SK-N-SH treated with all-trans-retinoic acid at 6 μM for 48 hours (cell line): Measurements from ENCODE around the gene TEAD3.

Source experiments
- BACH2 ChIP-seq: fragments of 250-450 bp; sonication (Bioruptor Pico); IDR thresholded peaks from 2 replicates; pipeline ENCODE4 v1.9.0; 2021; ENCODE audit warnings: mild to moderate bottlenecking, borderline replicate concordance
- CSDC2 ChIP-seq: fragments of 250-450 bp; sonication (Bioruptor Pico); IDR thresholded peaks from 2 replicates; pipeline ENCODE4 v1.5.0; 2020; ENCODE audit warnings: mild to moderate bottlenecking, moderate library complexity
- GLIS3 ChIP-seq: fragments of 250-450 bp; sonication (Bioruptor Pico); IDR thresholded peaks from 2 replicates; pipeline ENCODE4 v1.5.0; 2020; ENCODE audit warnings: mild to moderate bottlenecking, moderate library complexity
- OSR1 ChIP-seq: fragments of 250-450 bp; sonication (Bioruptor Pico); IDR thresholded peaks from 2 replicates; pipeline ENCODE4 v1.8.0; 2022; ENCODE audit warnings: moderate library complexity, mild to moderate bottlenecking, inconsistent platforms
- RARB ChIP-seq: fragments of 250-450 bp; sonication (Bioruptor Pico); IDR thresholded peaks from 2 replicates; pipeline ENCODE4 v1.8.0; 2021; ENCODE audit warnings: mild to moderate bottlenecking, moderate library complexity
- TCF4 ChIP-seq: fragments of 250-450 bp; sonication (Bioruptor Pico); IDR thresholded peaks from 2 replicates; pipeline ENCODE4 v1.8.0; 2021; ENCODE audit warnings: mild to moderate bottlenecking, moderate library complexity, borderline replicate concordance
- ZNF8 ChIP-seq: fragments of 450-650 bp; formaldehyde crosslinking; IDR thresholded peaks from 2 replicates; pipeline ENCODE4 v1.5.0; 2020; ENCODE audit warnings: mild to moderate bottlenecking, moderate library complexity
- TF ChIP-seq, protein P1 (sequence below): fragments of 250-450 bp; sonication (Bioruptor Pico); IDR thresholded peaks from 2 replicates; pipeline ENCODE4 v1.8.0; 2020; ENCODE audit warnings: mild to moderate bottlenecking, moderate library complexity, borderline replicate concordance
- TF ChIP-seq, protein P2 (sequence below): fragments of 250-450 bp; sonication (Bioruptor Pico); IDR thresholded peaks from 2 replicates; pipeline ENCODE4 v1.8.0; 2021; ENCODE audit warnings: low read depth, mild to moderate bottlenecking, moderate library complexity, borderline replicate concordance

DNA sequence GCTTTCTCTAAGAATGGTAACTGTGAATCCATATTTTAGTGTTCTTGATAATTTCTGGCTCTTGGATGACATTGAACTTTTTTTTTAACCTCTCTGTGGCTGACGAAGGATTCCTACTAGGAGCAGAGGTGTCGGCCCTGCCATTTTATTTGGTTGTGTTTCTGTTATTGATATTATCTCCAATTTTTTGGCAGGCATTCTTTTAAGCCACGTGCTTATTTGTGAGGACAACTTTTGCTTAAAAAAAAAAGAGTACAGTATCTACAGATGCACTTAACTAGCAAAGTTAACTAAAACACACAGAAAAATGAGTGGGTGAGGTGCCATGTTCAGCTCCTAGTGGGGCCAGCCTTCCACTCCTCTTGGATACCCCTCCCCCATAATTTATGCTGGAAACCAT is 43.6 kb downstream of the TEAD3 start:
- TF ChIP-seq BACH2 (no peak), TCF4 (CRISPR knock-in tag) (no peak), ZNF8 (CRISPR knock-in tag) (no peak), CSDC2 (CRISPR knock-in tag) (no peak), OSR1 (CRISPR knock-in tag) (no peak), GLIS3 (no peak), RARB (CRISPR knock-in tag) (no peak)
- TF ChIP-seq, protein P1, sequence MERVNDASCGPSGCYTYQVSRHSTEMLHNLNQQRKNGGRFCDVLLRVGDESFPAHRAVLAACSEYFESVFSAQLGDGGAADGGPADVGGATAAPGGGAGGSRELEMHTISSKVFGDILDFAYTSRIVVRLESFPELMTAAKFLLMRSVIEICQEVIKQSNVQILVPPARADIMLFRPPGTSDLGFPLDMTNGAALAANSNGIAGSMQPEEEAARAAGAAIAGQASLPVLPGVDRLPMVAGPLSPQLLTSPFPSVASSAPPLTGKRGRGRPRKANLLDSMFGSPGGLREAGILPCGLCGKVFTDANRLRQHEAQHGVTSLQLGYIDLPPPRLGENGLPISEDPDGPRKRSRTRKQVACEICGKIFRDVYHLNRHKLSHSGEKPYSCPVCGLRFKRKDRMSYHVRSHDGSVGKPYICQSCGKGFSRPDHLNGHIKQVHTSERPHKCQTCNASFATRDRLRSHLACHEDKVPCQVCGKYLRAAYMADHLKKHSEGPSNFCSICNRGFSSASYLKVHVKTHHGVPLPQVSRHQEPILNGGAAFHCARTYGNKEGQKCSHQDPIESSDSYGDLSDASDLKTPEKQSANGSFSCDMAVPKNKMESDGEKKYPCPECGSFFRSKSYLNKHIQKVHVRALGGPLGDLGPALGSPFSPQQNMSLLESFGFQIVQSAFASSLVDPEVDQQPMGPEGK (CRISPR knock-in tag): no peak
- TF ChIP-seq, protein P2, sequence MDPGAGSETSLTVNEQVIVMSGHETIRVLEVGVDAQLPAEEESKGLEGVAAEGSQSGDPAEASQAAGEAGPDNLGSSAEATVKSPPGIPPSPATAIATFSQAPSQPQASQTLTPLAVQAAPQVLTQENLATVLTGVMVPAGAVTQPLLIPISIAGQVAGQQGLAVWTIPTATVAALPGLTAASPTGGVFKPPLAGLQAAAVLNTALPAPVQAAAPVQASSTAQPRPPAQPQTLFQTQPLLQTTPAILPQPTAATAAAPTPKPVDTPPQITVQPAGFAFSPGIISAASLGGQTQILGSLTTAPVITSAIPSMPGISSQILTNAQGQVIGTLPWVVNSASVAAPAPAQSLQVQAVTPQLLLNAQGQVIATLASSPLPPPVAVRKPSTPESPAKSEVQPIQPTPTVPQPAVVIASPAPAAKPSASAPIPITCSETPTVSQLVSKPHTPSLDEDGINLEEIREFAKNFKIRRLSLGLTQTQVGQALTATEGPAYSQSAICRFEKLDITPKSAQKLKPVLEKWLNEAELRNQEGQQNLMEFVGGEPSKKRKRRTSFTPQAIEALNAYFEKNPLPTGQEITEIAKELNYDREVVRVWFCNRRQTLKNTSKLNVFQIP (CRISPR knock-in tag): no peak
